Measurements from ENCODE around the gene YIPF7.

The YIPF7 gene

DNA sequence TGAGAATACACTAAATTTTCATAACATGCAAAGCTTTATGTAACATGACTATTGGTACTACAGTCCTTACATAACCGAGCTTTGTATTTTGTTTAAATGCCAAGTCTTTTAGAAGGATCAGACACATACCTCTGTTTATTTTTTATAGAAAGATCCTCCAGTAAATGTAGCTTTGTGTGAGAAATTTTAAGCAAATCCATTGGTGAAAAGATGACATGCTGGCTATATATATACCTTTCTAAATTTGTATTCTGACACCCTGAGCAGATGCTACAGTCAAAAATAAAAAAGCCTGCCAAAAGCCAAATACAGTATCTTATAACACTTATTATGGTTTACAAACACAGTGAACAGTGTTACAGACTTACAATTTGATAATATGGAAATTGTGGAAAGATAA, at the start of gene YIPF7:
Gene YIPF7, minus strand, starts transcription at position 201 of the 400 bp plus-strand sequence. CDS start 1,525 bp downstream, outside the sequence.
- in situ Hi-C loops (cut with MboI; ENCODE audit: low sequenced_read_pairs), result no loop called here

DNA sequence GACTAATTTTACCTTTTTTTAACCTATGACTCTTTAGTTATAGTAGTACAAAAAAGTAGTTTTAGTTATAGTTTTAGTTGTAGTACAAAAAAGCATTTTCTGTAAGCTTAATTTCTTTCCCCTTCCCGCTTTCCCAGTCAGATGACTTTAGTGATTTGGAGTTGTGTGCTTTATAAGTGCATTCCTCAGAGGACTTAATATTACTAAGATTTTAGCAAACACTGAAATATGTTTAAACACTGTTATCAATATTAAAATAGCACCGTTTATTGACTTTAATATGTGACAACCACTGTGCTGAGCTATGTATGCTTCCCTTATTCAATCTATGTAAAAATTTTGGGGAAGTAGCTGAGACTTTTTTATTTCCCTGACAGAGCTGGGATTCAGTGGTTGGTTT, 49.6 kb upstream of the YIPF7 start:
- in situ Hi-C loops (cut with MboI; ENCODE audit: low sequenced_read_pairs), result no loop called here

DNA sequence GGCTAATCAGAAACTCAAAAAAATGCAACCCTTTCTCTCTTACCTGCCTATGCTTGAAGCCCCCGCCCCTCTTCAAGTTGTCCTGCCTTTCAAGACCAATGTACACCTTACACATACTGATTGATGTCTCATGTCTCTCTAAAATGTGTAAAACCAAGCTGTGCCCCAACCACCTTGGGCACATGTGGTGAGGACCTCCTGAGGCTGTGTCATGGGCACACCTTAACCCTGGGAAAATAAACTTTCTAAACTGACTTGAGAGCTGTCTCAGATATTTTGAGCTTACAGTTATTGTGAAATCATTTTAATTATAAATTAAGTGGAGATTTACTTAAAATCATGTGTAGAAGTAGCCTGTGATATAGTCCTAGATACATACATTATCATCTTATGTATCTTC, 49.0 kb upstream of the YIPF7 start:
- in situ Hi-C loops (cut with MboI; ENCODE audit: low sequenced_read_pairs), result no loop called here

DNA sequence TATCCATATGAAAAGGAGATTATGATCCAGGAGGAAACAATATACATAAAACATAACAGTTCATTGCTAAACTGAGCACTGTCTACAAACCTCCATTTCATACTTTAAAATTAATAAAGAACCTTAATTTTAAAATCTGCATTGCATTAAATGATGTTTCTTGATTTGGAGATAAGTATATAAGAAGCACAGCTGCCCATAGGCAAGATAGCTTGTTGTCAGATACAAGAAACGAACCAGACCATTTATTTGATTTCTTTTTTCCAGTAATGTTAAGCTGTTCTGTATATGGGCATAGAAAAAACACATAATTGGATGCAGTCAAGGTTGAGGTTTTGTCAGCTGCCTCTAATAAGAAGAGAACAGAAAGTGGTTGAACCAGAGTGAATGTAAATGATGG, 33.2 kb upstream of the YIPF7 start:
- in situ Hi-C loops (cut with MboI; ENCODE audit: low sequenced_read_pairs), result no loop called here

DNA sequence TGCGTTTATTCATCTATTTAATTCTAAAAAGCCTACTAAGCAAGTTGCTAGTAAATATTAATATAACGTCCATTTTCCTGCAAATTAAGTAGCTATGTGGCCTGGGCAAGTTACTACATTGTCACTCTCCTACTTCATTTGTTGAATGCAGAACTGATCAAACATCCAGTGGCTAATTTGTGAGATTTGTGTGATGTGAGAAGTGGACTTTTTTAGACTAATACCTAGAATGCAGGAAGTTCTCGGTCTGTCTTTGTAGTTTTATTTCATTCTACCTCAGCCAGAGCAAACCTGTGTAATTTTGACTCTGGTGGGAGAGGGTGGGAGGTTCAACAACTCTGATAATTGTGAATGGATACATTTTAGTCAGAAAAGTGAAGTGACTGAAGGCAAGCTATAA, 27.6 kb upstream of the YIPF7 start:
- in situ Hi-C loops (cut with MboI; ENCODE audit: low sequenced_read_pairs), result no loop called here

DNA sequence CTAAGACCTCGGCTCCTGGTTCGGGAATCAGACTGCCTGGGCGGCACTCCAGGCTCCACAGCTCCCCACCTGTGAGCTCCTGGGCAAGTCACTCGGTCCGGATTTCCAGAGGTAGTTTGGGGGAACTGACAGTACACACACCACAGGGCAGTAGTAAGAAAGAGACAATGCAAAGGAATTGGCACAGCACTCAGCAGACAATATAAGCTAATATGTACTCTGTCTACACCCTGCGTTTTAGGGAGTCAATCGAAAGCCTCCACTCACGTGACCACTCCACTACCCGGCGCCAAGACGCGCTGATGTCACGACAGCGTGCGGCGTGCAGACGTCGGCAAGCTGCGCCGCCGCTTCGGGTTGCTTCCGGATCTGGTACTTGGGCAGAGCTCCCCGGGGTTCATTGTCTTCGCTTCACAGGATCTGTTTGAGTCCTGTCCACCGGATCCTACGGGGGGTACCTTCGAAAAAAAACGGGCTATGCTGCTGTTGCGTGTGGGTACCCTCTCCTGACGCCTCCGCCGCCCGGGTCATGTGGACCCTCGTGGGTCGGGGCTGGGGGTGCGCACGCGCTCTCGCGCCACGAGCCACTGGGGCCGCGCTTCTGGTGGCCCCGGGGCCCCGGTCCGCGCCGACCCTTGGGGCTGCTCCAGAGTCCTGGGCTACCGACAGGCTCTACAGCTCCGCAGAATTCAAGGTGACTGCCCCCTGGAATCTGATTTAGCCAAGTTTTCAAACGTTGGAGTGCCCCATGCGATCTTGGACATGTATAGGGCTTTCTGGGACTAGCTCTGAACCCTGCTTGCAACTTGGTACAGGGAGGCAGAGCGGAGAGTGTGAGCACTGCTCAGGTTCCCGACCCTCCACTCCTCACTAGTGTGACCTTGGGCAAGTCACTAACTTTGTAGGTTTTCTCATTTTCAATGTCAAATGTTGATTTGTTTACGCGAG, 26.9 kb upstream of the YIPF7 start, which contains the start of gene GUF1:
Gene GUF1, plus strand, starts transcription at position 327 of the 948 bp plus-strand sequence. Its CDS starts 203 bp downstream, at position 530.
- in situ Hi-C loops (cut with MboI; ENCODE audit: low sequenced_read_pairs), result no loop called here

DNA sequence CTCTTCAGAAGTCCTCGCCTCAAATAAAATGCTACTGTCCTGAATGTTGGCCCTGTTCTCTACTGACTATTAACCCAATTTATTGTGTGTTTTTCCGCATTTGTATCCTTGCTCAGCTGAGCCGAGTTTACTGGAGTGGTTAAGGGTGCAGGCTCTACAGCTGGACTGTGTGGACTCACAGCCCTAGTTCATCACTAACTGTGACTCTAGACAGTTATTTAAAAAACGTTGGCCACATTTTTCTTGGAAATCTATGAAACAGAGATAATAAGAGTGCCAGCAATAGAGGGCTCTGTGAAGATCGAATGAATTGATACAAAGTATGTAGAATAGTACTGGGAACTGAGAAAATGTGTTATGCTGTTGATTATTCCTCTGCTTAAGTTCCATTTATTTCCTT, 23.9 kb upstream of the YIPF7 start:
- in situ Hi-C loops (cut with MboI; ENCODE audit: low sequenced_read_pairs), result no loop called here

DNA sequence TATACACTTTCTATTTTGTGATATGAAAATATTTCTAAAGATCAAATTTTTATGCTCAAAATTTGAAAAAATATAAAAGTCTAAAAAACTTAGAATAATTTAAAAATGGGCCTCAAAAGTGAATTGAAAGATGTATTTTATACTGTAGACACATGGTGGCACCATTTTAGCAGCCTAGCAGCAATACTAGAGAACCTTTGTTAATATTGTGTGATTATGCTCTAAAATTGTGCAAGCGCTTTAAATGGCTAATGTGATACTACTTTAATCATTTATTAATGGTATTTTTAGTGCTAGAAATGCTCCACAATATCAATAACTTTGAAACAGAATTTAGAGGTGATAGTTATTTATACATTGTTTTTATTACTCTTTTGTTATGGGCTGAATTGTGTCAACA, 23.0 kb upstream of the YIPF7 start:
- in situ Hi-C loops (cut with MboI; ENCODE audit: low sequenced_read_pairs), result no loop called here

DNA sequence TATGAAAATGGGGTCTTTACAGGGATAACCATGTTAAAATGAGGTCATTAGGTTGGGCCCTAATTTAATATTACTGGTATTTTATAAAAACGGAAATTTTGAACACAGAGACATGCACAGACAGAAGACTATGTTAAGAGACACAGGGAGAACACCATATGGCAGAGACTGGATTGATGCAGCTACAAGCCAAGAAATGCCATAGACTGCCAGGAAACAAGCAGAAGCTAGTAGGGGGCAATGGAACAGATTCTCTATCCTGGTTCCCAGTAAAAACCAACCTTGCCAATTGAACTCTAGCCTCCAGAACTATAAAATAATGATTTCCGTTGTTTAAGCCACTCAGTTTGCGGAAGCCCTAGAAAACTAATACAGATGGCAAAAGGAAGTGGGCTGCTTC, 20.2 kb upstream of the YIPF7 start:
- in situ Hi-C loops (cut with MboI; ENCODE audit: low sequenced_read_pairs), result no loop called here

DNA sequence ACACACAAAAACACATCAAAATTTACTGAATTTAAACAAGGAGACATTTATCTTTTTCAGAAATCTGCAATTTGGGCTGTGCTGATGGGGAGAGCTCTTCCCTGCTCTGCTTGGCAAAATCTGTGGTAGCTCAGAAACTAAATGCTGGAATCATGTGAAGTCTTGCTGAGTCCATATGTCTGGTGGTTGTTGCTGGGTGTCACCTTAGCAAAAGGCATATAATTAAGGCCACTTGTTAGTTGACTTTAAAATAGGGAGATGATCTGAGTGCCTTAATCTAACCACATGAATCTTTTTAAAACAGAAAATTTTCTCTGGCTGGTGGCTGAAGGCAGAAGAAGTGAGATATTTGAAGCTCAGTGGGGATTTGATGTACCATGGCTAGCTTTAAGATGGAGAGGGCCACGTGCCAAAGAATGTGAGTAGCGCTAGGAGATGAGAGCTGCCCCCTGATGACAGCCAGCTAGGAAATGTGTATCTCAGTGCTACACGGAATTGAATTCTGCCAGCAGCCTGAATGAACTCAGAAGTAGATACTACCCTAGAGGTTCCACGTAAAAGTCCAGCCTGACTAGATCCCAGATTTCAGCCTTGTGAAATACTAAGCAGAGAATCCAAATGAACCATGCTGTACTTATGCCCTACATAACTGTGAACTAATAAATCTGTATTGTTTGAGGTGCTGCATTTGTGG, 19.2 kb upstream of the YIPF7 start:
- in situ Hi-C loops (cut with MboI; ENCODE audit: low sequenced_read_pairs), result no loop called here

DNA sequence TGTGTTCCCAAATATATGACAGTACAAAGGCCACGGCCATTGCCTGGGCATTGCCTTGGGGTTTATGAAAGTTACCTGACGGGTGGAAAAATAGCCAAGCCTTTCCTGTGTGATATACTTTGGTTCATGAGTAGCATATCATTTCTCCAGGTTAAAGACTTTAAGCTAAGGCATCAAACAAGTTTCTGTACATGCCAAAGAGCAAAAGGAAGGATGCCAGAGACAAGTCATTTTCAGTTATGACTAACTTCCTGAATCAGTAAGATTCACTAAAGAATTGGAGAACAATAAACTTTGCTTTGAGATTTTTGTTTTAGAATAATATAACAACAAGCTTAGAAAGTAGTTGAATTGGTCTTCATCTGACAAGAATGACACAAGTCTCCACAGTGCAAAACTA, 17.1 kb upstream of the YIPF7 start:
- in situ Hi-C loops (cut with MboI; ENCODE audit: low sequenced_read_pairs), result no loop called here

DNA sequence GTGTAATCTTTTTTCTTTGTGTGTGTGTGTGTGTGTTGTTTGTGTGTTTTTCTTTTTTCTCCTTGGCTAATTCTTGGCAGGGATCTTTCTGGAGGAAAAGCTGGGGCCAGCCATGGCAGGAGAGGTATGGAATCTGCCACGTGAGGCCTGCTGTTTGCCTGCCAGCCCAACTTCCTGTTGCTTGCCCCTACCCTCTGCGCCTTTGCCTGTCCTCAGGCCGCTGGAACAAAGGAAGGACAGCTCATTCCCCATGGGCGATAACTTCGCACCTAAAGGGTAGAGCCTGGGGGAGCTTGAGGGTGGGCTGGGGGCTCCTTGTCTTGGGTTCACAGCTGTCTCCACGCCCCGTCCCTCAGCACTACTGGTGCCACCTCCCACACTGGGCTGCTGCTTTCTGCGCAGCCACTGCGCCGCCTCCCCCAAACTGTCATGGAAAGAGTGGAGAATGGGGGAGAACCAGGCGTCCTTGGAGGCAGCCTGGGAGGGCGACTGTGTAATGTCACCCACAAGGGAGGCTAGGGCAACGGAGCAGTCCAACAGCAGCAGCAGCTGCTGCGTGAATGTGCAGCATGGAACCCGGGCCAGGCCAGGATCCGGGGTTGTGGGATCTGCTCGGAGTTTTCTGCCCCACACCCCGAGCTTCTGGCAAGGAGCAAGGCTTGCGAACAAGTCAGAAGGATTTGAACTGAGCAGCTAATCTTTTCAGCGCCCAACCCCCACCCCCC, 12.3 kb upstream of the YIPF7 start:
- in situ Hi-C loops (cut with MboI; ENCODE audit: low sequenced_read_pairs), result no loop called here

DNA sequence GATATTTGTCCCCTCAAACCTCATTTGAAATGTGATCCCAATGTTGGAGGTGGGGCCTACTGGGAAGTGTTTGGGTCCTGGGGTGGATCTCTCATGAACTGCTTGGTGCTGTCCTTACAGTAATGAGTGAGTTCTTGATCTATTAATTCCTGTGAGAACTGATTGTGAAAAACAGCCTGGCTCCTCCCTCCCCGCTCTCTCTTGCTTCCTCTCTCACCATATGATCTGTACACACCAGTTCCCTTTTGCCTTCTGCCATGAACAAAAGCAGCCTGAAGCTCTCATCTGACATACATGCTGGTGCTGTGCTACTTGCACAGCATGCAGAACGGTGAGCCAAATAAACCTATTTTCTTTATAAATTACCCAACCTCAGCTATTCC, 11.2 kb upstream of the YIPF7 start:
- in situ Hi-C loops (cut with MboI; ENCODE audit: low sequenced_read_pairs), result no loop called here

DNA sequence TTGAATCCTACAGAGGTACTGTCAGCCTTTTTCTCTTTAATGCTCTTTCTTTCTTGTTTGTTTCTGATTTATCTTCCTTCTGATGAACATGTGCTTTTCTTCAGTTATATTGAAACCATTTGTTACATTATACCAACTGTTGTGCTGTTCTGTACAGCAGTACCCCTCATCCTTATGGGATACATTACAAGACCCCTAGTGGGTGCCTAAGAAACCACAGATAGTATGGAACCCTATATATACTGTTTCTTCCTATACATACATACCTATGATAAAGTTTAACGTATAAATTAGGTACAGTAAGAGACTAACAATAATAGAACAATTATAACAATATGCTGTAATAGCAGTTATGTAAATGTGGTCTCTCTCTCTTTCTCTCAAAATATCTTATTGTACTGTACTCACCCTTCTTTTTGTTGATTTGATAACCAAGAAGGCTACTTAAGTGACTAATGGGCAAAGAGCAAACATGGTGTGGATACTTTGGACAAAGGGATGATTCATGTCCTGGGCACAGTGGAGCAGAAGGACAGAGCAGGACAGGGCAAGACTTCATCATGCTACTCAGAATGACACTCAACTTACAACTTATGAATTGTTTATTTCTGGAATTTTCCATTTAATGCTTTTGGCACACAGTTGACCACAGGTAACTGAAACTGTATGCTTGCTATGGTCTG, 10.7 kb upstream of the YIPF7 start:
- in situ Hi-C loops (cut with MboI; ENCODE audit: low sequenced_read_pairs), result no loop called here

DNA sequence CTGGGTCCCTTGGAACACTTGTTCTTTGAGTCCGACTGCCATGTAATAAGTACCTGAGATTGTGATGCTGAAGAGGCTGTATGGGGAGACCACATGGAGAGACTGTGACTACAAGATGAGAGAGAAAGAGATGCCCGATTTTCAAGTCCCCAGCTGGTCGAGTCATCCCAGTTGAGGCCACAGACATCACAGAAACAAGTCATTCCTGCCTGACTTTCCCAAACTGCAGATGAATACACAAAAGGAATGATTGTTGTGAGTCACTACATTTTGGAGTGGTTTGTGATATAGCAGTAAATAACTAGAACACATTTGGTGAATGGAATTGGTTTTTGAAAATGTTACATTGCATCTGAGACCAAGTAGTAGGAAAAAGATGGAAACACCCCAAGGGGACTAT, 9.0 kb upstream of the YIPF7 start:
- in situ Hi-C loops (cut with MboI; ENCODE audit: low sequenced_read_pairs), result no loop called here

DNA sequence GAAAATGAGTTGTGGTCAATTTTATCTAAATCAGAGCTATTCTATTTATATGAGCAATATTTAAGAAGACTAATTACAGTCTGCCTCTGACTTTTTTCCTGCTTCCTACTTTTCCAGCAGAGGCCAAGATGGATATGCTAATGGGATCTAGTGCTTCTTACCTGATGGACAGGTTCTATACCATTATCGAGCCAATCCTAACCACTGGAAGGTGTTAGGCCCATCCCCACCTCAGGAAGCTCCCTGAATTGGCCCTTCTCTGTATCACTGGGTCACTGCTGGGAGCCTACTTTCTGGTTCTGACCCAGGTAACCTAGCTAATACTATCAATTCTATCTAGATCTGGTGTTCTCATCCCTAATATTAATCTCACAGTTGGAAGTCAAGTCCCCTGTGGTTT, 577 bp upstream of the YIPF7 start:
- in situ Hi-C loops (cut with MboI; ENCODE audit: low sequenced_read_pairs), result no loop called here

DNA sequence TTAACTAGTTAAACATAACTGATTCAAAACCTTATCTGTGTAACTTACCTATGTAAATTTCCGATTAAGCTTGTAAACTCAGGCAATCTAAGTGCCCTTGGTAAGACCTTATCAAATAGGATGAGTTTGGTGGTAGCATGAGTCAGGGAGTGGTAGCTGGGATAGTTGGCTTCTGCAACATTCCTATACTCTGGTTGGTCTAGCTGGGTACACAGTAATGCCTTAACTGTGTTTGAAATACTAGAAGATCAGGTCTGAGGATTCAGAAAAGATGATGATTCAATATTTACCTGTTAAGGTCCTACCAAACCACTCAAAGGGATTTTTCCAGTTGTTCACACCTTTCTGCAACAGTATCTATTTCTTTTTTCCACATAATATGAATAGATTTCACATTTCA, 5.3 kb downstream of the YIPF7 start:
- in situ Hi-C loops (cut with MboI; ENCODE audit: low sequenced_read_pairs), result no loop called here

DNA sequence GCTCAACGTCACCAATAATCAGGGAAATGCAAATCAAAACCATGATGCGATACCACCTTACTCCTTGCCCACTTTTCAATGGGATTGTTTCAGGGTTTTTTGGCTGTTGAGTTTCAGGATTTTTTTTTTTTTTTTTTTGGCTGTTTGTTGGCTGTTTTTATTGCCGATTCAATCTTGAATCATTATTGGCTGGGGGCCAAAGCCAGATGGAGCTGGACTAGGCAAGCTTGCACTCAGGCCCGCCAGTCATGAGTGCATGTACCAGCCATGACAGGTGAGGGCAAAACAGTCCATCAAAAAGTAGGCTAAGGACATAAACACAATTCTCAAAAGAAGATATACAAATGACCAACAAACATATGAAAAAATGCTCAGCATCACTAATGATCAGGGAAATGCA, 13.3 kb downstream of the YIPF7 start:
- in situ Hi-C loops (cut with MboI; ENCODE audit: low sequenced_read_pairs), result no loop called here

DNA sequence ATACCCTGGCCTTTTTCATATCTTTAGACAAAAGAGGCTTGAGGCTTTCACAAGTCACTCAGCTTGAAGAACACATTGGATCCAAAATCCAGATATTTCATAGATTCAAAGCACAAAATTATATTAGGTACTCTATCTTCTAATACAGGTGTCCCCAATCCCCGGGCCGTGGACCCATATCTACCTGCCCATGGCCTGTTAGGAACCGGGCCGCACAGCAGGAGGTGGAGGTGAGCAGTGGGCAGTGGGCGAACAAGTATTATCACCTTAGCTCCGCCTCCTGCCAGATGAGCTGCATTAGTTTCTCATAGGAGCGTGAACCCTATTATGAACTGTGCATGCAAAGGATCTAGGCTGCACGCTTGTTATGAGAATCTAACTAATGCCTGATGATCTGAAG, 18.7 kb downstream of the YIPF7 start:
- in situ Hi-C loops (cut with MboI; ENCODE audit: low sequenced_read_pairs), result no loop called here

DNA sequence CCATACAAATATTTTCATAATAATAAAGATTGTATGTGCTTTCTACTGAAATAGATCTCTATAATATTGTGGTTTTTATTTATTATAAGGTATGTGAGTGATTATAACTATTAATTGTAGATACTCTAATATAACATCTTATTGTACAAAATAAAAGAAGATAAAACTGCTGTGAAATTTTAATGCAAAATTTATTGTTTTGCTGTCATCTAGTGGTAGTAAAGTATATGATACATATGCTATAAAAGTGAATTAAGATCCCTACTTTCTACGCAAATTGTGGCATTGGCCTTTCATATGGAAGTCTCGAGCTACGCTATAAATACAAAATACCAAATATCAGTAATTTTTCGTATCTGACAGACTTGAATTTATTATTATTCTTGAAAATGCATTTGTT, 19.3 kb downstream of the YIPF7 start:
- in situ Hi-C loops (cut with MboI; ENCODE audit: low sequenced_read_pairs), result no loop called here

DNA sequence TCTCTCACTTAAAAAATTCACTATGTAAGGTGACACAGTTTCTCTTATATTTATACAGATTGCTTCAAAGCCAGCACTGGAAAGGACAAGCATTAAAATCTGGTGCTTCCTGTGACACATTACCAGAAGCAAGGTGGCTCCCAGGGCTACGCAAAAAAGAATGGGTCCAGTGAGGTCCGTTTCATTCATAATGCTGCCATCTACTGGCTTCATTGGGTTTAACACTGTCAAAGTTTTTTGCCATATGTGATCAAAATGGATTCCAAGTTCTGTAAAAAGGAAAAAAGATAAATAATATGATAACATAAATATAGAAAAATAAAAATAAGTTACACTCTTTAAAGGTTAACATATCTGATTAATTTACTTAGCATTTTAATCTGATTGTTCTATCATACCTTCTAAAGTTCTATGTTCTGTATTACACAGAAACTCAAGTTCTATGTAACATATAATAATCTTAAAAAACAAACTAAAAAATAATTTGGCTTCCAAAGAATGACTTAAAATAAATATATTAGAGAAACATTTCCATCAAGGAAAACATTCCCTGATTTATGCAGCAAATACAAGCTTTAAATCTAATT, 22.1 kb downstream of the YIPF7 start:
- in situ Hi-C loops (cut with MboI; ENCODE audit: low sequenced_read_pairs), result no loop called here
